Spinal cord (tissue), 10 donors: ENCODE data around the gene CPS1. TPM values are rescaled to one million over a fixed set of nuclear protein-coding genes. Genes with fewer than 3 reads are reported as not detected.

Experiments used
- DNase-seq, 6 donors: peaks; one replicate each; pipeline versions ENCODE4 v3.0.0 to v3.0.0-alpha.2; 2013 to 2015; ENCODE audit warnings: low spot score in 6 of 6, low read depth in 4 of 6
- H3K27ac ChIP-seq: one replicate; pipeline ENCODE4 v1.5.1; 2013; ENCODE audit warnings: low read depth, low read length, control low read depth
- H3K27me3 ChIP-seq: one replicate; pipeline ENCODE4 v1.6.1; 2013; ENCODE audit warnings: low read length; ENCODE audit not compliant: control insufficient read depth, insufficient read depth
- H3K36me3 ChIP-seq: one replicate; pipeline ENCODE4 v1.6.1; 2013; ENCODE audit warnings: low read length; ENCODE audit not compliant: control insufficient read depth, insufficient read depth
- H3K4me1 ChIP-seq: one replicate; pipeline ENCODE4 v1.6.1; 2013; ENCODE audit warnings: low read length; ENCODE audit not compliant: control insufficient read depth, insufficient read depth
- H3K4me3 ChIP-seq: one replicate; pipeline ENCODE4 v1.5.1; 2013; ENCODE audit warnings: low read depth, low read length, control low read depth
- H3K9me3 ChIP-seq: one replicate; pipeline ENCODE4 v1.6.1; 2013; ENCODE audit warnings: low read length; ENCODE audit not compliant: control insufficient read depth, insufficient read depth
- WGBS: methylation state at CpG from one replicate; pipeline ENCODE4 v1.1.5; 2013; ENCODE audit warnings: missing lambda C conversion rate; ENCODE audit not compliant: insufficient coverage; 5-methylcytosine and 5-hydroxymethylcytosine counted together
- polyA plus RNA-seq, 2 donors: library from polyadenylated mRNA; unstranded; fragments of 120-200 nt; gene quantifications; one replicate each; pipeline ENCODE4 v1.2.1, GENCODE V29; 2013; ENCODE audit not compliant: insufficient read length in 2 of 2
- total RNA-seq, 2 donors: library from RNA; depleted of rRNA in 1 of 2; stranded (reverse); fragments of 120-200 nt in 1 of 2; fragments of >200 nt in 1 of 2; gene quantifications; one replicate each; pipeline versions ENCODE4 v1.2.3 to v1.2.4, GENCODE V29; 2013 to 2014
- donor health status: healthy.

The CPS1 gene
- total and polyA plus RNA-seq, 4 donors = 3.0 to 15.6 (median 5.8) TPM

- Histone ChIP-seq H3K27me3 (no peaks in the 10 kb centered on the region), H3K9me3 (no peaks in the 10 kb centered on the region), H3K27ac (no peak overlapping the region), H3K4me1 (no peaks in the 10 kb centered on the region), H3K4me3 (no peak overlapping the region), H3K36me3 (no peaks in the 10 kb centered on the region)
- no peak for DNase-seq
- no CpG with 5 or more reads among the region's 6 CpGs for WGBS
Measured at GRCh38 chr2:210559182-210559581, 2.8 kb downstream of the CPS1 start.

- no peak for DNase-seq
- H3K36me3 ChIP-seq = no peaks in the 10 kb centered on the region
Measured at GRCh38 chr2:210561475-210561874, 5.1 kb downstream of the CPS1 start.

GRCh38 chr2:210562091-210562490 is 5.7 kb downstream of the CPS1 start:
- Histone ChIP-seq H3K9me3 (no peaks in the 10 kb centered on the region), H3K27me3 (no peaks in the 10 kb centered on the region), H3K27ac (no peak overlapping the region), H3K4me1 (no peaks in the 10 kb centered on the region), H3K4me3 (no peak overlapping the region), H3K36me3 (no peaks in the 10 kb centered on the region)
- no CpG with 5 or more reads among the region's 1 CpG for WGBS
- DNase-seq = no peak

More at GRCh38 chr2:210561475-210561874, 5.1 kb downstream of the CPS1 start:
- Histone ChIP-seq H3K9me3 (no peaks in the 10 kb centered on the region), H3K27me3 (no peaks in the 10 kb centered on the region), H3K27ac (no peak overlapping the region), H3K4me3 (no peak overlapping the region), H3K4me1 (no peaks in the 10 kb centered on the region)
- WGBS = 96% methylated on average over 5 of the region's 5 CpGs

- no peaks in the 10 kb centered on the region for H3K9me3 ChIP-seq
- no peak overlapping the region for H3K4me3 ChIP-seq
- no peak for DNase-seq
- H3K27me3 ChIP-seq = no peaks in the 10 kb centered on the region
- no peaks in the 10 kb centered on the region for H3K36me3 ChIP-seq
- no CpG with 5 or more reads among the region's 4 CpGs for WGBS
- H3K27ac ChIP-seq = no peak overlapping the region
- H3K4me1 ChIP-seq = no peaks in the 10 kb centered on the region
Measured at GRCh38 chr2:210562502-210563080, 6.2 kb downstream of the CPS1 start.

- no peak overlapping the region for H3K4me3 ChIP-seq
- no peaks in the 10 kb centered on the region for H3K9me3 ChIP-seq
- H3K36me3 ChIP-seq = no peaks in the 10 kb centered on the region
- no peak for DNase-seq
- no peak overlapping the region for H3K27ac ChIP-seq
- no peaks in the 10 kb centered on the region for H3K4me1 ChIP-seq
- no peaks in the 10 kb centered on the region for H3K27me3 ChIP-seq
Measured at GRCh38 chr2:210567279-210567678, 10.9 kb downstream of the CPS1 start.

- Histone ChIP-seq H3K9me3 (no peaks in the 10 kb centered on the region), H3K36me3 (no peaks in the 10 kb centered on the region), H3K4me3 (no peak overlapping the region), H3K27ac (no peak overlapping the region), H3K27me3 (no peaks in the 10 kb centered on the region), H3K4me1 (no peaks in the 10 kb centered on the region)
- WGBS = 60% methylated on average over 2 of the region's 2 CpGs
- DNase-seq = no peak
Measured at GRCh38 chr2:210568108-210568507, 11.7 kb downstream of the CPS1 start.

- H3K27ac ChIP-seq = no peak overlapping the region
- H3K36me3 ChIP-seq = no peaks in the 10 kb centered on the region
- H3K4me1 ChIP-seq = no peaks in the 10 kb centered on the region
- no peak overlapping the region for H3K4me3 ChIP-seq
- peak in 5 of 6 donors; percentile 12 to 78 (median 22) for DNase-seq
- no peaks in the 10 kb centered on the region for H3K27me3 ChIP-seq
- H3K9me3 ChIP-seq = no peaks in the 10 kb centered on the region
- WGBS = no CpG with 5 or more reads among the region's 2 CpGs
Measured at GRCh38 chr2:210577263-210578071, 21.1 kb downstream of the CPS1 start.

GRCh38 chr2:210584834-210585233 is 28.4 kb downstream of the CPS1 start:
- Histone ChIP-seq H3K9me3 (no peaks in the 10 kb centered on the region), H3K4me3 (no peak overlapping the region), H3K27ac (no peak overlapping the region), H3K27me3 (no peaks in the 10 kb centered on the region), H3K4me1 (no peaks in the 10 kb centered on the region), H3K36me3 (no peaks in the 10 kb centered on the region)
- WGBS = 83% methylated on average over 2 of the region's 2 CpGs
- no peak for DNase-seq

- Histone ChIP-seq H3K4me1 (no peaks in the 10 kb centered on the region), H3K27me3 (no peaks in the 10 kb centered on the region), H3K27ac (no peak overlapping the region), H3K36me3 (no peaks in the 10 kb centered on the region), H3K9me3 (no peaks in the 10 kb centered on the region), H3K4me3 (no peak overlapping the region)
- DNase-seq = no peak
Measured at GRCh38 chr2:210586381-210586780, 30.0 kb downstream of the CPS1 start.

GRCh38 chr2:210591663-210592062 is 35.3 kb downstream of the CPS1 start:
- Histone ChIP-seq H3K27ac (no peak overlapping the region), H3K4me3 (no peak overlapping the region), H3K27me3 (no peaks in the 10 kb centered on the region), H3K4me1 (no peaks in the 10 kb centered on the region), H3K36me3 (no peaks in the 10 kb centered on the region), H3K9me3 (no peaks in the 10 kb centered on the region)
- no CpG with 5 or more reads among the region's 2 CpGs for WGBS
- DNase-seq = peak in 1 of 6 donors; percentile 9
